Duodenal mucosa (tissue), 2 donors: ENCODE results near the gene UNC93B1.
A peak's percentile ranks its signal among the peaks of the same experiment; 100 is the strongest.

Source experiments
- H3K27ac ChIP-seq: one replicate; pipeline ENCODE4 v1.7.0; 2013; ENCODE audit warnings: low read depth, low read length
- H3K27me3 ChIP-seq, 2 donors: one replicate each; pipeline ENCODE4 v1.7.0; 2013; ENCODE audit warnings: low read length in 2 of 2, control low read depth in 1 of 2; ENCODE audit not compliant: insufficient read depth in 2 of 2, control insufficient read depth in 1 of 2
- H3K36me3 ChIP-seq, 2 donors: one replicate each; pipeline ENCODE4 v1.7.0; 2013; ENCODE audit warnings: low read length in 2 of 2, control low read depth in 1 of 2; ENCODE audit not compliant: insufficient read depth in 2 of 2, control insufficient read depth in 1 of 2
- H3K4me1 ChIP-seq, 2 donors: one replicate each; pipeline ENCODE4 v1.7.0; 2013; ENCODE audit warnings: low read length in 2 of 2, control low read depth in 1 of 2; ENCODE audit not compliant: insufficient read depth in 2 of 2, control insufficient read depth in 1 of 2
- H3K4me3 ChIP-seq, 2 donors: one replicate each; pipeline ENCODE4 v1.7.0; 2013; ENCODE audit warnings: low read length in 2 of 2, low read depth in 1 of 2
- H3K9ac ChIP-seq, 2 donors: one replicate each; pipeline ENCODE4 v1.7.0; 2013; ENCODE audit warnings: low read length in 2 of 2, low read depth in 1 of 2
- H3K9me3 ChIP-seq, 2 donors: one replicate each; pipeline ENCODE4 v1.7.0; 2013; ENCODE audit warnings: low read length in 2 of 2, control low read depth in 1 of 2; ENCODE audit not compliant: control insufficient read depth in 1 of 2

Gene UNC93B1

GRCh38 chr11:68044898-68045351 lies 41.0 kb upstream of the UNC93B1 start:
- Histone ChIP-seq H3K27ac (no peak overlapping the region), H3K4me3 (no peak overlapping the region), H3K9ac (no peak overlapping the region), H3K4me1 (peaks cover 20 to 28% of the 10 kb centered on the region in 2 donors), H3K36me3 (peaks cover 15 to 66% of the 10 kb centered on the region in 2 donors), H3K9me3 (no peaks in the 10 kb centered on the region), H3K27me3 (no peaks in the 10 kb centered on the region)

GRCh38 chr11:68044145-68044813 lies 40.4 kb upstream of the UNC93B1 start:
- Histone ChIP-seq H3K9ac (no peak overlapping the region), H3K27ac (no peak overlapping the region), H3K36me3 (peaks cover 15 to 59% of the 10 kb centered on the region in 2 donors), H3K4me3 (no peak overlapping the region), H3K9me3 (no peaks in the 10 kb centered on the region), H3K4me1 (peaks cover 23 to 29% of the 10 kb centered on the region in 2 donors), H3K27me3 (no peaks in the 10 kb centered on the region)

- Histone ChIP-seq H3K9ac (no peak overlapping the region), H3K4me1 (peaks cover 26 to 31% of the 10 kb centered on the region in 2 donors), H3K27ac (no peak overlapping the region), H3K4me3 (no peak overlapping the region), H3K36me3 (peaks cover 15 to 52% of the 10 kb centered on the region in 2 donors), H3K9me3 (no peaks in the 10 kb centered on the region), H3K27me3 (no peaks in the 10 kb centered on the region)
Measured at GRCh38 chr11:68043349-68044144, 39.6 kb upstream of the UNC93B1 start.

GRCh38 chr11:68043029-68043348 lies 39.1 kb upstream of the UNC93B1 start:
- no peak overlapping the region for H3K4me3 ChIP-seq
- no peaks in the 10 kb centered on the region for H3K27me3 ChIP-seq
- peaks cover 15 to 47% of the 10 kb centered on the region in 2 donors for H3K36me3 ChIP-seq
- no peak overlapping the region for H3K9ac ChIP-seq
- peaks cover 32 to 37% of the 10 kb centered on the region in 2 donors for H3K4me1 ChIP-seq
- no peak overlapping the region for H3K27ac ChIP-seq
- H3K9me3 ChIP-seq = no peaks in the 10 kb centered on the region

- H3K27ac ChIP-seq = no peak overlapping the region
- H3K9ac ChIP-seq = no peak overlapping the region
- no peaks in the 10 kb centered on the region for H3K27me3 ChIP-seq
- peaks cover 10 to 42% of the 10 kb centered on the region in 2 donors for H3K36me3 ChIP-seq
- no peaks in the 10 kb centered on the region for H3K9me3 ChIP-seq
- H3K4me3 ChIP-seq = no peak overlapping the region
- peaks cover 37 to 42% of the 10 kb centered on the region in 2 donors for H3K4me1 ChIP-seq
Measured at GRCh38 chr11:68042219-68043028, 38.5 kb upstream of the UNC93B1 start.

- H3K4me3 ChIP-seq = no peak overlapping the region
Measured at GRCh38 chr11:68041617-68042218, 37.8 kb upstream of the UNC93B1 start.

GRCh38 chr11:68040957-68041591 lies 37.2 kb upstream of the UNC93B1 start:
- peak overlapping the region; percentile 87 to 92 for H3K4me3 ChIP-seq
- H3K27ac ChIP-seq = peak overlapping the region; percentile 82
- no peaks in the 10 kb centered on the region for H3K27me3 ChIP-seq
- peaks cover 39 to 56% of the 10 kb centered on the region in 2 donors for H3K4me1 ChIP-seq
- peak overlapping the region; percentile 85 to 94 for H3K9ac ChIP-seq
- H3K36me3 ChIP-seq = peaks cover 10 to 35% of the 10 kb centered on the region in 2 donors
- H3K9me3 ChIP-seq = no peaks in the 10 kb centered on the region

More at GRCh38 chr11:68041617-68042218, 37.8 kb upstream of the UNC93B1 start:
- Histone ChIP-seq H3K27me3 (no peaks in the 10 kb centered on the region), H3K36me3 (peaks cover 10 to 38% of the 10 kb centered on the region in 2 donors), H3K27ac (no peak overlapping the region), H3K9ac (no peak overlapping the region), H3K9me3 (no peaks in the 10 kb centered on the region), H3K4me1 (peaks cover 39 to 49% of the 10 kb centered on the region in 2 donors)

- Histone ChIP-seq H3K27ac (peak overlapping the region; percentile 82), H3K9ac (peak overlapping the region; percentile 85 to 94), H3K36me3 (peaks cover 10 to 31% of the 10 kb centered on the region in 2 donors)
Measured at GRCh38 chr11:68040101-68040956, 36.4 kb upstream of the UNC93B1 start.

More at GRCh38 chr11:68040101-68040956, 36.4 kb upstream of the UNC93B1 start:
- H3K4me3 ChIP-seq = peak overlapping the region; percentile 87 to 92
- peaks cover 39 to 57% of the 10 kb centered on the region in 2 donors for H3K4me1 ChIP-seq
- H3K9me3 ChIP-seq = no peaks in the 10 kb centered on the region
- no peaks in the 10 kb centered on the region for H3K27me3 ChIP-seq
